Heart right ventricle (tissue), 16 donors: ENCODE measurements around the gene PLCB1. TPM values are rescaled to one million over a fixed set of nuclear protein-coding genes. Genes with fewer than 3 reads are reported as not detected.

Experiments
- ATAC-seq, 8 donors: fragments of 200-7000 bp; cut with Tn5 transposase; one replicate each; pipeline ENCODE4 v1.9.1; 2020; ENCODE audit warnings: mild to moderate bottlenecking in 8 of 8, moderate library complexity in 8 of 8, moderate number of reproducible peaks in 1 of 8
- DNase-seq, 2 donors: peaks; one replicate each; pipeline ENCODE4 v3.0.0-alpha.2; 2020
- H3K27ac ChIP-seq, 10 donors: fragments of 200-600 bp; sonication (generic) in 2 of 10; one replicate each; pipeline versions ENCODE4 v1.5.0 to v1.8.0; 2020 to 2022; ENCODE audit warnings: mild to moderate bottlenecking in 3 of 10
- H3K27me3 ChIP-seq, 7 donors: fragments of 200-600 bp; one replicate each; pipeline ENCODE4 v1.8.0; 2021 to 2022; ENCODE audit warnings: mild to moderate bottlenecking in 2 of 7
- H3K36me3 ChIP-seq, 9 donors: fragments of 200-600 bp; sonication (generic) in 1 of 9; one replicate each; pipeline versions ENCODE4 v1.5.0 to v1.8.0; 2020 to 2022; ENCODE audit warnings: mild to moderate bottlenecking in 2 of 9
- H3K4me1 ChIP-seq, 9 donors: fragments of 200-600 bp; sonication (generic) in 1 of 9; one replicate each; pipeline versions ENCODE4 v1.5.0 to v1.8.0; 2020 to 2022; ENCODE audit warnings: mild to moderate bottlenecking in 4 of 9
- H3K4me3 ChIP-seq, 10 donors: fragments of 200-600 bp; sonication (generic) in 2 of 10; one replicate each; pipeline versions ENCODE4 v1.5.0 to v1.8.0; 2020 to 2022; ENCODE audit warnings: mild to moderate bottlenecking in 7 of 10, moderate library complexity in 2 of 10
- H3K9me3 ChIP-seq, 11 donors: fragments of 200-600 bp in 10 of 11; sonication (generic) in 2 of 11; one replicate each; pipeline versions ENCODE4 v1.5.0 to v1.8.0; 2013 to 2022; ENCODE audit warnings: mild to moderate bottlenecking in 2 of 11, control low read depth in 1 of 11, moderate library complexity in 1 of 11
- CTCF ChIP-seq, 9 donors: fragments of 200-600 bp; sonication (generic) in 2 of 9; IDR thresholded peaks; one replicate each; pipeline versions ENCODE4 v1.5.0 to v1.8.0; 2021 to 2022; ENCODE audit warnings: antibody characterized with exemption in 9 of 9, mild to moderate bottlenecking in 5 of 9, moderate library complexity in 1 of 9
- WGBS, 2 donors: extraction: QIAGEN DNeasy Blood & Tissue Kit; methylation state at CpG; one replicate each; pipeline ENCODE4 v1.1.7; 2013; ENCODE audit warnings: inconsistent platforms in 1 of 2; 5-methylcytosine and 5-hydroxymethylcytosine counted together
- intact Hi-C, 10 donors: fragments of 100-400 bp; cut with DNase I; formaldehyde crosslinking; loops; one replicate each; pipeline versions ENCODE4 v1.11.1 to v1.14.2; 2022
- polyA plus RNA-seq, 2 donors: library from polyadenylated mRNA; stranded (reverse); fragments of 200-250 nt; gene quantifications; one replicate each; pipeline ENCODE4 v1.2.3, GENCODE V29; 2013
- total RNA-seq, 10 donors: library from RNA; stranded (reverse); fragmentation: NEBNext Ultra II Directional in 3 of 10; extraction: Animal tissue kit (Norgen Biotek cat#: 25700) in 3 of 10; gene quantifications; one replicate each; pipeline versions ENCODE4 v1.2.1 to v1.2.4, GENCODE V29; 2021 to 2023
- donor health status: Arrhythmogenic right ventricular cardiomyopathy.
- donor health status: ischemic (EF 13 %, LVEDD 7.1; RV severe dilation, severe dysfunction).
- donor health status: healthy with polysubstance abuse.
- donor health status: DM: no; HTN: yes; CAD: no.
- donor health status: DM: no; HTN: no; CAD: no.
- donor health status: ischemic (EF 25% LVEDD 6.9; RV normal size, moderate dysfunction).
- donor health status: ischemic (EF 25% LVEDD 5.7; RV mildly dilated, moderate dysfunction).
- donor health status: healthy.
- donor health status: DM: yes; HTN: yes; CAD: no.
- donor health status: Ischemic cardiomyopathy.
- donor health status: ischemic (EF 35%, LVEDD 5.7; RV mildly dilated, moderate dysfunction).
- donor health status: nonischemic (EF 11% LVEDD 7.7; RV severe dilation, severe dysfunction).
- donor health status: DM: yes; HTN: yes; CAD: no.
- donor health status: PGD.
- donor health status: ischemic (EF 29% LVEDD 5.4; RV normal size, mild dysfunction).
- donor health status: nonischemic (EF 23%, LVEDD 6.1; RV moderate dilation, normal function).

The PLCB1 gene
- total and polyA plus RNA-seq, 12 donors: 2.2 to 12.7 (median 7.1) TPM

GRCh38 chr20:8535403-8536261, 403.6 kb downstream of the PLCB1 start:
- no peaks in the 10 kb centered on the region for H3K27me3 ChIP-seq
- TF ChIP-seq CTCF (IDR thresholded peaks at IDR 0.05): peak in 8 of 9 donors; percentile 5 to 56 (median 48)
- intact Hi-C loops: no loop called here
- no peak for DNase-seq
- H3K4me1 ChIP-seq: peaks cover 0 to 16% (median 0%) of the 10 kb centered on the region in 9 donors
- no peak overlapping the region for H3K27ac ChIP-seq
- no peak for ATAC-seq
- no peaks in the 10 kb centered on the region for H3K36me3 ChIP-seq
- WGBS, 2 donors: 86 to 92% methylated on average over 3 of the region's 3 CpGs
- no peak overlapping the region for H3K4me3 ChIP-seq
- H3K9me3 ChIP-seq: no peaks in the 10 kb centered on the region

GRCh38 chr20:8536262-8536618, 404.2 kb downstream of the PLCB1 start:
- 88 to 91% methylated on average over 5 of the region's 5 CpGs for WGBS, 2 donors
- Histone ChIP-seq H3K27me3 (no peaks in the 10 kb centered on the region), H3K36me3 (no peaks in the 10 kb centered on the region), H3K27ac (no peak overlapping the region), H3K4me1 (peaks cover 0 to 16% (median 3%) of the 10 kb centered on the region in 9 donors), H3K4me3 (no peak overlapping the region), H3K9me3 (no peaks in the 10 kb centered on the region)
- DNase-seq: no peak
- ATAC-seq: no peak
- no peak for TF ChIP-seq CTCF (IDR thresholded peaks at IDR 0.05)
- intact Hi-C loops: no loop called here

GRCh38 chr20:8540466-8540865, 408.4 kb downstream of the PLCB1 start:
- peaks cover 3 to 37% (median 20%) of the 10 kb centered on the region in 9 donors for H3K4me1 ChIP-seq
- intact Hi-C loops: loop anchor here in 4 of 10 donors (5.0 to 10.0 kb wide), 5 partner anchors 64 to 408 kb away; partner anchors contain the start of gene PLCB1 (in 2 of the 4)
- no peak for TF ChIP-seq CTCF (IDR thresholded peaks at IDR 0.05)
- H3K4me3 ChIP-seq: no peak overlapping the region
- no peaks in the 10 kb centered on the region for H3K9me3 ChIP-seq
- no peaks in the 10 kb centered on the region for H3K27me3 ChIP-seq
- no peaks in the 10 kb centered on the region for H3K36me3 ChIP-seq
- no peak overlapping the region for H3K27ac ChIP-seq
- DNase-seq: no peak
- no peak for ATAC-seq

- WGBS, 2 donors: 67 to 79% methylated on average over 9 of the region's 9 CpGs
- DNase-seq: no peak
- Histone ChIP-seq H3K4me1 (peaks cover 3 to 49% (median 27%) of the 10 kb centered on the region in 9 donors), H3K9me3 (no peaks in the 10 kb centered on the region), H3K36me3 (no peaks in the 10 kb centered on the region), H3K4me3 (no peak overlapping the region), H3K27ac (peak overlapping the region in 9 of 10 donors; percentile 18 to 74 (median 52)), H3K27me3 (no peaks in the 10 kb centered on the region)
- intact Hi-C loops: loop anchor here in 4 of 10 donors (2.0 to 10.0 kb wide), 6 partner anchors 63 to 410 kb away; partner anchors contain the start of gene PLCB1 (in 2 of the 4)
- no peak for TF ChIP-seq CTCF (IDR thresholded peaks at IDR 0.05)
- ATAC-seq: peak in 5 of 8 donors; percentile 28 to 70 (median 64)
Measured at GRCh38 chr20:8542110-8542486, 410.0 kb downstream of the PLCB1 start.
